D341Med (cell line): Measurements from ENCODE around the gene INPP4A.
"Not testable (repeated sequence)": the region's sequence is repeated elsewhere in the genome, so short reads cannot be mapped to it uniquely, and the experiment has no call there.

Experiments
- DNase-seq: peaks from one replicate; pipeline ENCODE4 v3.0.0; 2012; ENCODE audit warnings: low spot score

Gene INPP4A

GRCh38 chr2:98444436-98445176, at the start of gene INPP4A:
Gene INPP4A (plus strand): TSS chr2:98444858. CDS start chr2:98520049, 75,191 bp downstream.
- peak; percentile 97 for DNase-seq

DNA sequence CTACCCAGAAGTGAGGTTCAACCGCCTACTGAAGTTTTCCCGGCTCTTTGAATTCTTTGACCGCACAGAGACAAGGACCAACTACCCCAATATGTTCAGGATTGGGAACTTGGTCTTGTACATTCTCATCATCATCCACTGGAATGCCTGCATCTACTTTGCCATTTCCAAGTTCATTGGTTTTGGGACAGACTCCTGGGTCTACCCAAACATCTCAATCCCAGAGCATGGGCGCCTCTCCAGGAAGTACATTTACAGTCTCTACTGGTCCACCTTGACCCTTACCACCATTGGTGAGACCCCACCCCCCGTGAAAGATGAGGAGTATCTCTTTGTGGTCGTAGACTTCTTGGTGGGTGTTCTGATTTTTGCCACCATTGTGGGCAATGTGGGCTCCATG, 48.7 kb upstream of the INPP4A start:
- DNase-seq = no peak

- no peak for DNase-seq
Measured at GRCh38 chr2:98396745-98397355, 47.8 kb upstream of the INPP4A start.

DNA sequence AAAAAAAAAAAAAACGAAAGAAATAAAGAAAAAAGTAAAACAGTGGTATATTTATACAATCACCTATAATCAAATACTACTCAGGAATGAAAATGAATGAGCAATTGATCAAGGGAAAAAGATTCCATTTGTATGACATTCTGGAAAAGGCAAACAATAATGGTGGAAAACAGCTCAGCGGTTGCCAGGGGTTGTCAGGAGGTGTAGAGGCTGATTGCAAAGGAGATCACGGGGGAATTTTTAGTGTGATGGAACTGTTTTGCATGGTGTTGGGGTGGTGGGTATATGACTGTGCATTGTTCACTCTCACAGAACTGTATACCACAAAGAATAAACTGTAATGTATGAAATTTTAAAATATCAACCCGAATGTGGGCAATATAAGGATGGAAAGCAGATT, 45.5 kb upstream of the INPP4A start:
- DNase-seq = no peak

DNA sequence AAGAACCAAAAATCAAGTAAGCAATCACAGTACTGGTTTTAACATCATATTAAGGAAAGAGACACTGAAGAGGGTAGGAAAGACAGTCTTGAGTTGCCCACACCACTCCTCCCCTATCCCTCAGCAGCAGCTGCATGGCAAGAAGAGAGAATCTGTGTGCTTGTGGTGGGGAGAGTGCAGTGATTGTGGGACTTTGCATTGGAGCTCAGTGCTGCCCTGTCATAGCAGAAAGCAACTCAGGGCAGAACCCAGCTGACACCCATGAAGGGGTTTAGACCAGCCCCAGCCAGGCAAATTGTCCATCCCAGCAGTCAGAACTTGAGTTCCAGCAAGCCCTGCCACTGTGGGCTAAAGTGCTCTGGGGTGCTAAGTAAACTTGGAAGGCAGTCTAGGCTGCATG, 40.8 kb upstream of the INPP4A start:
- no peak for DNase-seq

DNA sequence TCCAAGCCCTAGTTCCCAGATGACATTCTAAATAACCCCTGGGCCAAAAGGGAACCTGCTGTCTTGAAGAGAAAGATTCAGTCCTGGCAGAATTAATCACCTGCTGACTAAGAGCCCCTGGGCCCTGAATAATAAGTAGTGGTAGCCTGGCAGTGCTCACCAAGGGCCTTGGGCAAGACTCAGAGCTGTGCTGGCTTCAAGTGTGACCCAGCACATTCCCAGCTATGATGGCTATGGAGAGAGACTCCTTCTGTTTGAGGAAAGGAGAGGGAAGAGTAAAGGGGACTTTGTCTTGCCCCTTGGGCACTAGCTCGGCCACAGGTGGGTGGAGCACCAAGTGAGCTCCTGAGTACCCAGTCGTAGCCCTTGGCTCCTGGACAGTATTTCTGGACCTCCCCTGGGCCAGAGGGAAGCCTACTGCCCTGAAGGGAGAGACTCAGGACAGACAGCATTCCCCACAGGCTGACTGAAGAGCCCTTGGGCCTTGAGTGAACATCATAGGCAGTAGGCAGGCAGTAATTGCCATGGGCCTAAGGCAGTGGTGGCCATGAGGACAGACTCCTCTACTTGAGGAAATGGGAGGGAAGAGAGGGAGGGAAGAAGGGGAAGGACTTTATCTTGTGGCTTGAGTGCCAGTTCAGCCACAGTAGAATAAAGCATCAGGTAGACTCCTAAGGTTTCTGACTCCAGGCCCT, 40.0 kb upstream of the INPP4A start:
- no peak for DNase-seq

GRCh38 chr2:98405301-98405700, 39.4 kb upstream of the INPP4A start:
- no peak for DNase-seq

GRCh38 chr2:98408155-98408554, 36.5 kb upstream of the INPP4A start:
- no peak for DNase-seq

DNA sequence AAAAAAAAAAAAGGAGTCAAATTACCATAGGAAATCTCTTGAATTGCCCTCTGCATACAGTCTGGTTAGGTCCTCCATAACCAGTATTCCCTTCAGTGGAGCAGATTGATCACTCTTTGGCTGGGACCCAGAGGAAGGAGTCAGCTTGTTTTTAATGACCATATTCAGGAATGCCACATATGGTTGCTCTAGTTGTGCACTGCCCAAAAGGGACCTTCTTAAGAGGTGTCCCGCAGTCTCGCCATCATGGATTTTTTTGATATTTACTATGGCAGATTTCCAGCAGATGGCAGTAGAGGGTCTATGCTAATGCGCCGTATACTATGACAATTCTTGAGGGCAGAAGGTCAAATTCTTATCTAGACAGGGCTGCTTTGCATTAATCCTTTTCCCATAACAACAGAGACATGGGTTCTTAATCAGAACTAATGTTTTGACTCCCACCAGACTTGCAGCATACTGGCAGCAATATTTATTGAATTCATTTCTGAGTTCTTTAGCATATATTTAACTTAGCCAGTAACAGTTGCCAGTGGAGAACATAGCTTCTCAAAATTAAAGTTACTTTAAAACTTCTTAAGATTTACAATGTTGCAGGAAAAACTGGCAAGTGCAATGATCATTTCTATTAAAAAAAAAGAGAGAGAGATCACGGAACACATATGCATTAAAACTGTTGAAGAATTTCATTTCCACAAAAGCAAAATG, 31.8 kb upstream of the INPP4A start:
- peak; percentile 62 for DNase-seq

- DNase-seq = not testable (repeated sequence)
Measured at GRCh38 chr2:98414246-98414645, 30.4 kb upstream of the INPP4A start.

GRCh38 chr2:98415719-98416248, 28.9 kb upstream of the INPP4A start:
- DNase-seq = not testable (repeated sequence)

- no peak for DNase-seq
Measured at GRCh38 chr2:98416383-98417159, 28.1 kb upstream of the INPP4A start.

DNA sequence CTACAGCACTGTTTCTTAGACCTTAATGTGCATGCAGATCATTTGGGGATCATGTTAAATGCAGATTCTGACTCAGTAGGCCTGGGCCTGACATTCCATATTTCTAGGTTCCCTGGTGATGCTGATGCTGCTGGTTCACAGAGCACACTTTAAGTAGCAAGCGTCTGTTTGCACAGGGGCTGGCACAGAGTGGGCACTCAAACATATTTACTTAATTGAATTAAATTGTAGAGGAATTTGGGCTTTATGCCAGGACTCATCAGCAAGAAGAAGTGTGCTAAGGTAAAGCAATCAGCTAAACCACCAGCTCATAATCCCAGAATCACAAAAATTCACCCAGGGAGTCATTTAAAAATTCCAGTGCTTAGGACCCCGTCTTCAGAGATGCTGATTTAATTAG, 25.1 kb upstream of the INPP4A start:
- DNase-seq = no peak

DNA sequence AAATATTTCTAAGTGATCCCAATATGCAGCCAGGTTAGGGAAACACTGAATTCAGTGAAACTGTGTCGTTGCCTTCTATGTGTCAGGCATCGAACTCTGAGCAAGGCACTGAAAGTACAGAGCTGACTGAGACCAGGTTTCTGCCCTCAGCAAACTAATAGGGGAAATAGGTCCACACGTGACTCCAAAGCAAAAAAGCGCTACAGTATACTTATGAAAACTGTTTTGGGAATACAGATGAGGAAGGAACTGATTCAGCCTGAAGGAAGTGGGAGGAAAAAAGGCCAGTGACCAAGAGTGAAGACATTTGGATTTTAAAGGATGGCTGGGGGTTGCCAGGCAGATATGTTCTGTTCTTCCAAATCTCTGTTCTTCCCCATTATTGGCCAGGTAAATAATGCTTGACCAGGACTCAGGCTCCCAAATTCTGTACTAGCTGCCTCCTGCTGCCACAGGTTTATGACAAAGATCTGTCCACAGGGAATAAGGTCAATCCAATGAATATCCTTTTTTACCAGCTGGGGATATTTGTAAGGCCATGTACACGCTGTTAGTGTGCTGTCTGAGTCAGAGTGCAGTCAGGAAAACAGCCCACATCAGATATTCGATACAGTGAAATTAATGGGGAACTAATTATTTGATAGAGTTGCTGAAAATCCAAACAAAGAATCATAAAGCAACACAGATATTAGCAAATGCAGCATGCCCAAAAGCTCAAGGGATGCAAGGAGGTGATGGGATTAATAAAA, 24.5 kb upstream of the INPP4A start:
- no peak for DNase-seq

GRCh38 chr2:98422449-98422848, 22.2 kb upstream of the INPP4A start:
- no peak for DNase-seq

GRCh38 chr2:98426771-98427170, 17.9 kb upstream of the INPP4A start:
- DNase-seq = no peak

GRCh38 chr2:98432145-98432544, 12.5 kb upstream of the INPP4A start:
- no peak for DNase-seq

DNA sequence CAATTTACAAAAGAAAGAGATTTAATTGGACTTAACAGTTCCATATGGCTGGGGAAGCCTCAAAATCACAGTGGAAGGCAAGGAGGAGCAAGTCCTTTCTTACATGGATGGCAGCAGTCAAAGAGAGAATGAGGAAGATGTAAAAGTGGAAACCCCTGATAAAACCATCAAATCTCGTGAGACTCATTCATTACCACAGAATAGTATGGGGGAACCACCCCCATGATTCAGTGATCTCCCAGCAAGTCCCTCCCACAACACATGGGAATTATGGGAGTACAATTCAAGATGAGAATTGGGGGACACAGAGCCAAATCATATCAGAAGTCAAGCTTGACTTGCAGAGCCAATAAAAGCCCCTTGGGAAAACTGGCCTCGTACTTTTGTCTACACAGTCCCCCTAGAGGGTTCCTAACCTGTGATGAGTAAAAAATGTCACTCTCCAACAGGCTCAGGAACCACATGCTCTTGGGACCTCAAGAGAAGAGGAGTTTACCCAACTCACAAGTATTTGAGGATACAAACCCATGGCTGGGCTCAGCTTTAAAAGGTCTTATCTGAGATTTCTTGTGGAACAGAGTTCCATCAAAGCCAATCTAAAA, 11.2 kb upstream of the INPP4A start:
- DNase-seq = no peak

DNA sequence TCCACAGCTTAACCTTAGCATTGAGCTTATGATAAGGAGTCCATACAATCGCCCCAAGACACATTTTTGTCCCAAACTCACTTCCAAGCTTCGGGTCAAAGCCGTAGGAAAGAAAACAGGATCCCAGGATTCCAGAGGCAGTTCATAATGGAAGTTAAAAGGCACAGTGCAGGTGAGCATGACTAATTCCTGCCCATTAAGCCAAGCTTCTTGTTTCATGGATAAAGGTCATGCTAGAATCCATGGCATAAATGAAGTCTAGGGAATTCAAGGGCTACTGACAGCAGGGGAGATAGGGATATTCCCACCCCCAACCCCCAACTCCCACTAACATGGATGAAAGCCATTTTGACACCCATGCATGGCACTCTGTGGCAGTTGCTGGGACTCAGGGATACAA, 10.2 kb upstream of the INPP4A start:
- no peak for DNase-seq

- not testable (repeated sequence) for DNase-seq
Measured at GRCh38 chr2:98435670-98436069, 9.0 kb upstream of the INPP4A start.
